ENCODE measurements around the gene METTL25B.

Gene METTL25B

GRCh38 chr1:156777573-156777972 lies 49.3 kb downstream of the METTL25B start:
- no peak for DNase-seq (ENCODE audit: low read depth)
- TF ChIP-seq CTCF (IDR thresholded peaks at IDR 0.05; ENCODE audit: insufficient read depth, low read depth, low read length, missing control alignments), result no peak
- no peak overlapping the region for H3K4me3 ChIP-seq (ENCODE audit: low read length)

- no peak overlapping the region for H3K4me3 ChIP-seq (ENCODE audit: low read length)
- no peak for DNase-seq (ENCODE audit: low read depth)
- no peak for TF ChIP-seq CTCF (IDR thresholded peaks at IDR 0.05; ENCODE audit: insufficient read depth, low read depth, low read length, missing control alignments)
These were observed 53.4 kb downstream of the METTL25B start for GRCh38 chr1:156781585-156782186.

- no peak for TF ChIP-seq CTCF (IDR thresholded peaks at IDR 0.05; ENCODE audit: insufficient read depth, low read depth, low read length, missing control alignments)
- H3K4me3 ChIP-seq (ENCODE audit: low read length), result no peak overlapping the region
- no peak for DNase-seq (ENCODE audit: low read depth)
These were observed 57.2 kb downstream of the METTL25B start for GRCh38 chr1:156785458-156785857.
